Endothelial cell (in vitro differentiated cells): Measurements from ENCODE around the gene TAF11L8. TPM values are rescaled to one million over a fixed set of nuclear protein-coding genes. Genes with fewer than 3 reads are reported as not detected.
"Not testable (repeated sequence)": the region's sequence is repeated elsewhere in the genome, so short reads cannot be mapped to it uniquely, and the experiment has no call there.

Source experiments
- DNase-seq: peaks from one replicate; pipeline ENCODE4 v3.0.0; 2021; ENCODE audit warnings: low spot score
- H3K27ac Mint-ChIP-seq: one replicate; pipeline ENCODE4 v1.8.0; 2021; ENCODE audit warnings: mixed read lengths, inconsistent platforms; ENCODE audit not compliant: unreplicated experiment
- H3K27me3 Mint-ChIP-seq: one replicate; pipeline ENCODE4 v1.8.0; 2021; ENCODE audit warnings: mild to moderate bottlenecking, moderate library complexity, mixed read lengths, inconsistent platforms; ENCODE audit not compliant: unreplicated experiment
- H3K36me3 Mint-ChIP-seq: one replicate; pipeline ENCODE4 v1.8.0; 2021; ENCODE audit warnings: mild to moderate bottlenecking, low read depth, mixed read lengths, inconsistent platforms; ENCODE audit not compliant: unreplicated experiment
- H3K4me1 Mint-ChIP-seq: one replicate; pipeline ENCODE4 v1.8.0; 2021; ENCODE audit warnings: mild to moderate bottlenecking, mixed read lengths, inconsistent platforms; ENCODE audit not compliant: unreplicated experiment
- H3K4me3 Mint-ChIP-seq: one replicate; pipeline ENCODE4 v1.8.0; 2021; ENCODE audit warnings: mild to moderate bottlenecking, mixed read lengths, inconsistent platforms; ENCODE audit not compliant: unreplicated experiment
- H3K9me3 Mint-ChIP-seq: one replicate; pipeline ENCODE4 v1.8.0; 2021; ENCODE audit warnings: mixed read lengths, inconsistent platforms; ENCODE audit not compliant: unreplicated experiment
- CTCF ChIP-seq: fragments of 200-600 bp; sonication (generic); IDR thresholded peaks from one replicate; pipeline ENCODE4 v1.5.0; 2021; ENCODE audit warnings: antibody characterized with exemption; ENCODE audit not compliant: unreplicated experiment
- total RNA-seq: library from RNA; stranded (reverse); fragmentation: NEBNext Ultra II Directional; extraction: Animal tissue kit (Norgen Biotek cat#: 25700); gene quantifications from one replicate; pipeline ENCODE4 v1.2.1, GENCODE V29; 2021; ENCODE audit not compliant: unreplicated experiment

The TAF11L8 gene
- total RNA-seq, 1 donor from 2014 or later, result not detected

- Mint-ChIP-seq H3K4me3 (no peak overlapping the region), H3K27ac (no peak overlapping the region), H3K4me1 (no peaks in the 10 kb centered on the region), H3K36me3 (no peaks in the 10 kb centered on the region), H3K27me3 (no peaks in the 10 kb centered on the region), H3K9me3 (no peaks in the 10 kb centered on the region)
- TF ChIP-seq CTCF, result no peak
- DNase-seq, result no peak
Measured at GRCh38 chr5:17614872-17615605, 24.3 kb upstream of the TAF11L8 start.

- not testable (repeated sequence) for H3K36me3 Mint-ChIP-seq, DNase-seq, H3K4me1 Mint-ChIP-seq, H3K4me3 Mint-ChIP-seq, H3K27me3 Mint-ChIP-seq, H3K9me3 Mint-ChIP-seq, H3K27ac Mint-ChIP-seq
Measured at GRCh38 chr5:17610092-17610491, 19.3 kb upstream of the TAF11L8 start, which contains the start of gene TAF11L12. Gene TAF11L12 (plus strand): TSS chr5:17610392.

GRCh38 chr5:17607461-17607860 is 16.7 kb upstream of the TAF11L8 start:
- not testable (repeated sequence) for H3K9me3 Mint-ChIP-seq, H3K4me1 Mint-ChIP-seq, H3K27me3 Mint-ChIP-seq, H3K27ac Mint-ChIP-seq, H3K4me3 Mint-ChIP-seq, H3K36me3 Mint-ChIP-seq, DNase-seq

- no peak for TF ChIP-seq CTCF
- H3K27ac Mint-ChIP-seq, result no peak overlapping the region
- H3K9me3 Mint-ChIP-seq, result peaks cover 4% of the 10 kb centered on the region
- no peaks in the 10 kb centered on the region for H3K36me3 Mint-ChIP-seq
- H3K4me3 Mint-ChIP-seq, result no peak overlapping the region
- peaks cover 3% of the 10 kb centered on the region for H3K4me1 Mint-ChIP-seq
- no peak for DNase-seq
- H3K27me3 Mint-ChIP-seq, result peaks cover 1% of the 10 kb centered on the region
Measured at GRCh38 chr5:17604951-17605350, 14.2 kb upstream of the TAF11L8 start.

GRCh38 chr5:17603880-17604279 is 13.1 kb upstream of the TAF11L8 start, which contains the start of gene TAF11L11:
Gene TAF11L11 (plus strand): TSS chr5:17604183.
- H3K36me3 Mint-ChIP-seq, H3K4me1 Mint-ChIP-seq, H3K27me3 Mint-ChIP-seq, H3K4me3 Mint-ChIP-seq, DNase-seq, H3K27ac Mint-ChIP-seq, H3K9me3 Mint-ChIP-seq: not testable (repeated sequence)

GRCh38 chr5:17597728-17598127 is 7.0 kb upstream of the TAF11L8 start, which contains the start of gene TAF11L10:
Gene TAF11L10 (minus strand): TSS chr5:17597828.
- not testable (repeated sequence) for H3K4me1 Mint-ChIP-seq, H3K27me3 Mint-ChIP-seq, H3K9me3 Mint-ChIP-seq, H3K4me3 Mint-ChIP-seq, H3K36me3 Mint-ChIP-seq, DNase-seq, H3K27ac Mint-ChIP-seq

- not testable (repeated sequence) for H3K27me3 Mint-ChIP-seq, H3K4me1 Mint-ChIP-seq, H3K9me3 Mint-ChIP-seq, H3K4me3 Mint-ChIP-seq, H3K36me3 Mint-ChIP-seq, H3K27ac Mint-ChIP-seq, DNase-seq
Measured at GRCh38 chr5:17594255-17594654, 3.5 kb upstream of the TAF11L8 start, which contains the start of gene TAF11L9. Gene TAF11L9 (minus strand): TSS chr5:17594394.

- H3K4me3 Mint-ChIP-seq, H3K36me3 Mint-ChIP-seq, H3K4me1 Mint-ChIP-seq, H3K9me3 Mint-ChIP-seq, H3K27ac Mint-ChIP-seq, DNase-seq, H3K27me3 Mint-ChIP-seq: not testable (repeated sequence)
Measured at GRCh38 chr5:17585658-17586057, 5.1 kb downstream of the TAF11L8 start, which contains the start of gene TAF11L7. Gene TAF11L7 (minus strand): TSS chr5:17585758.
